Activated T-cell treated with anti-CD3 and anti-CD28 coated beads for 48 hours (primary cell): ENCODE data around the gene LRP1-AS.

Experiments used
- DNase-seq: peaks from one replicate; pipeline ENCODE4 v3.0.0-alpha.2; 2020; ENCODE audit warnings: low read depth

Gene LRP1-AS

GRCh38 chr12:57119294-57120085, 27.9 kb downstream of the LRP1-AS start:
- DNase-seq: no peak

GRCh38 chr12:57118711-57119271, 28.6 kb downstream of the LRP1-AS start:
- DNase-seq: no peak

- no peak for DNase-seq
Observed at GRCh38 chr12:57116580-57117281, 30.7 kb downstream of the LRP1-AS start.

- DNase-seq: no peak
Observed at GRCh38 chr12:57112492-57113294, 34.7 kb downstream of the LRP1-AS start.

GRCh38 chr12:57111031-57111734, 36.2 kb downstream of the LRP1-AS start, which contains the start of gene STAT6:
TSS of gene STAT6 (minus strand) at chr12:57111362. CDS start at chr12:57108278, 3,084 bp downstream.
- DNase-seq: peak; percentile 71

- peak; percentile 79 for DNase-seq
Observed at GRCh38 chr12:57110104-57111030, 37.1 kb downstream of the LRP1-AS start.

GRCh38 chr12:57109207-57110103, 38.0 kb downstream of the LRP1-AS start:
- no peak for DNase-seq

- no peak for DNase-seq
Observed at GRCh38 chr12:57107456-57108155, 39.8 kb downstream of the LRP1-AS start.

- DNase-seq: no peak
Observed at GRCh38 chr12:57106021-57106708, 41.3 kb downstream of the LRP1-AS start.

- no peak for DNase-seq
Observed at GRCh38 chr12:57105011-57105753, 42.2 kb downstream of the LRP1-AS start.

- DNase-seq: no peak
Observed at GRCh38 chr12:57104292-57104910, 43.0 kb downstream of the LRP1-AS start.

- no peak for DNase-seq
Observed at GRCh38 chr12:57103856-57104255, 43.6 kb downstream of the LRP1-AS start.

GRCh38 chr12:57101892-57102695, 45.3 kb downstream of the LRP1-AS start:
- no peak for DNase-seq

GRCh38 chr12:57099766-57100165, 47.7 kb downstream of the LRP1-AS start:
- DNase-seq: no peak

GRCh38 chr12:57099047-57099714, 48.2 kb downstream of the LRP1-AS start:
- DNase-seq: no peak
